Fibroblast of the aortic adventitia (primary cell): Measurements from ENCODE around the gene TRNT1. TPM values are rescaled to one million over a fixed set of nuclear protein-coding genes. Genes with fewer than 3 reads are reported as not detected.

ENCODE experiments used
- DNase-seq: peaks from one replicate; pipeline ENCODE4 v3.0.0-alpha.2; 2010; ENCODE audit warnings: low read depth
- H3K4me3 ChIP-seq: 2 replicates; pipeline ENCODE4 v1.5.1; 2011; ENCODE audit warnings: low read depth, mild to moderate bottlenecking, control low read depth, low read length, moderate library complexity
- CTCF ChIP-seq: IDR thresholded peaks from 2 replicates; pipeline ENCODE4 v1.5.1; 2011; ENCODE audit warnings: mild to moderate bottlenecking, low read length, control low read depth, inconsistent platforms; ENCODE audit not compliant: insufficient read depth
- total RNA-seq: library from RNA; depleted of rRNA; stranded (reverse); fragments of >200 nt; gene quantifications from 2 replicates; pipeline ENCODE4 v1.2.3, GENCODE V29; 2012; ENCODE audit warnings: low replicate concordance

TRNT1 gene
- total RNA-seq, 1 donor, result 23.3 TPM

GRCh38 chr3:3110299-3110630 lies 16.5 kb upstream of the TRNT1 start, which contains the start of gene IL5RA:
TSS of gene IL5RA (minus strand) at chr3:3110374. CDS start at chr3:3104984, 5,390 bp downstream.
- no peak for TF ChIP-seq CTCF
- no peak within 1 kb of the TSS for H3K4me3 ChIP-seq
- no peak for DNase-seq

- TF ChIP-seq CTCF, result no peak
- no peak for DNase-seq
- no peak overlapping the region for H3K4me3 ChIP-seq
Measured at GRCh38 chr3:3110749-3111361, 15.9 kb upstream of the TRNT1 start.

DNA sequence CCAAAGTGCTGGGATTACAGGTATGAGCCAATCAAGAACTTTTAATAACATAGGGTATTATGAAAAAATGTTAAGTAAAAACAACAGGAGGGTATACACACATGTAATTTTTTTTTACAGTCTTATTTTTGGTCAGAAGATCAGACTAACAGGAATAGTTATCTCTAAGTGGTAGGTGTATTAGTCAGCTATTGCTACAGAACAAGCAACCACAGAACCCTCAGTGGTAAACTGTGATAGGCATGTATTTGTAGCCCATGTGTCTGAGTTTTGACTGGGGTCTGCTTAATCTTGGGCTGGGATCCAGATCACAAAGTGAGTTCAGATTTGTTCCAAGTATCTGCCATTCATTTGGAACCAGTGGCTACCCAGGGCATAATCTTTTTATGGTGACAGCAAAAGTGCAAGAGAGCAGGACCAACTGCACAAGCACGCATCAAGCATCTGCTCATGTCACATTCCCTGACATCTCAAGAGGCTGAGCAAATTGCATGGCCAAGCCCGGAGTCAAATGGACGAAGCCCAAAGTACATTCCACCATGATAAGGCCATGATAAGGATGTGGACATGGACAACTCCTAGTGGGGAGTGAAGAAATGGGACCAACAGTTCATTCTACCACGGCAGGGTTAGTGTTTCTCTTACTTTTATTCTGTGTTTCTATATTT lies 13.6 kb upstream of the TRNT1 start:
- no peak overlapping the region for H3K4me3 ChIP-seq
- no peak for TF ChIP-seq CTCF
- peak; percentile 54 for DNase-seq

- TF ChIP-seq CTCF, result no peak
- no peak overlapping the region for H3K4me3 ChIP-seq
- DNase-seq, result no peak
Measured at GRCh38 chr3:3117651-3118050, 9.1 kb upstream of the TRNT1 start.

GRCh38 chr3:3119393-3119851 lies 7.3 kb upstream of the TRNT1 start:
- no peak overlapping the region for H3K4me3 ChIP-seq
- DNase-seq, result peak; percentile 10
- TF ChIP-seq CTCF, result no peak

- no peak for DNase-seq
- peak overlapping the region; percentile 88 for H3K4me3 ChIP-seq
- no peak for TF ChIP-seq CTCF
Measured at GRCh38 chr3:3125977-3126376, 763 bp upstream of the TRNT1 start.
